ENCODE measurements around the gene NINJ2. TPM values are rescaled to one million over a fixed set of nuclear protein-coding genes. Genes with fewer than 3 reads are reported as not detected.

Gene NINJ2
- total RNA-seq, 1 donor from 2014 or later: not detected

DNA sequence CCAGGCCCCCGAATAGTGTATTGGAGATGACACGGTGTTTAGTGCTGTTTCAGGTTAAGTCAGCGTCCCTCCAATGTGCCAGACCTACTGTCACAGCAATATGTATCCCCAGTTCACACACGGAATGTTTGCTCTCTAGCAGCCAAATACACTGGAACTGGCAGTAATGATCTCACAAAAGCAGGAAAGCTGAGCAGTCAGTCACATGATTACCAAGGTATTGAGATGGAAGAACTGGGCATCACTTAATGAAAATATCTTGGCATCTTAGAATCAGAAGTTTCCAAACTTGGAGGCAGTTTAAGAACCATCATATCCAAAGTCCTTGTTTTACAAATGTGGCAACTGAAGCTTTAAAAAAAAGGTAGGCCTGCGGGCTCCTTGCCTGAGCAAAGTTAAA is 23.3 kb downstream of the NINJ2 start:
- no peak overlapping the region for H3K4me3 ChIP-seq (ENCODE audit: low read depth, low read length)
- H3K27me3 ChIP-seq (ENCODE audit: control insufficient read depth, insufficient read depth, low read length): no peaks in the 10 kb centered on the region
- H3K36me3 ChIP-seq (ENCODE audit: control insufficient read depth, insufficient read depth, low read length): no peaks in the 10 kb centered on the region
- DNase-seq (ENCODE audit: low read depth): no peak
- TF ChIP-seq CTCF (IDR thresholded peaks at IDR 0.05; ENCODE audit: insufficient read depth, low read length, poor library complexity, severe bottlenecking): no peak

GRCh38 chr12:639566-639965 is 23.7 kb downstream of the NINJ2 start:
- DNase-seq (ENCODE audit: low read depth): no peak
- H3K4me3 ChIP-seq (ENCODE audit: low read depth, low read length): no peak overlapping the region

GRCh38 chr12:638953-639557 is 24.2 kb downstream of the NINJ2 start:
- Histone ChIP-seq H3K4me3 (ENCODE audit: low read depth, low read length) (no peak overlapping the region), H3K36me3 (ENCODE audit: control insufficient read depth, insufficient read depth, low read length) (no peaks in the 10 kb centered on the region), H3K27me3 (ENCODE audit: control insufficient read depth, insufficient read depth, low read length) (no peaks in the 10 kb centered on the region)
- TF ChIP-seq CTCF (IDR thresholded peaks at IDR 0.05; ENCODE audit: insufficient read depth, low read length, poor library complexity, severe bottlenecking): no peak
- no peak for DNase-seq (ENCODE audit: low read depth)

More at GRCh38 chr12:639566-639965, 23.7 kb downstream of the NINJ2 start:
- Histone ChIP-seq H3K36me3 (ENCODE audit: control insufficient read depth, insufficient read depth, low read length) (no peaks in the 10 kb centered on the region), H3K27me3 (ENCODE audit: control insufficient read depth, insufficient read depth, low read length) (no peaks in the 10 kb centered on the region)
- no peak for TF ChIP-seq CTCF (IDR thresholded peaks at IDR 0.05; ENCODE audit: insufficient read depth, low read length, poor library complexity, severe bottlenecking)

DNA sequence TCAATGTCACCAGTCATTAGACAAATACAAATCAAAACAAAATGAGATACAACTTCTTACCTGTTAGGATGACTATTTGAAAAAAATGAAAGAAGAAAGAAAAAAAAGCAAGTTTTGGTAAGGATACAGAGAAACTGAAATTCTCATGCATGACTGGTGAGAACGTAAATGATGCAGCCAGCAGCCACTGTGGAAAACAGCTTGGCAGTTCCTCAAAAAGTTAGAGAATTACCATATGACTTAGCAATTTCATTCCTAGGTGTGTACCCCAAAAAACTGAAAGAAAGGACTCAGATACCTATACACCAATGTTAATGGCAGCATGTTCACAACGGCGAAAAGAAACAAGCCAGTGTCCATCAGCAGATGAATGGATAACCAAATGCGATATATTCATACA is 26.6 kb downstream of the NINJ2 start:
- Histone ChIP-seq H3K4me3 (ENCODE audit: low read depth, low read length) (no peak overlapping the region), H3K27me3 (ENCODE audit: control insufficient read depth, insufficient read depth, low read length) (no peaks in the 10 kb centered on the region), H3K36me3 (ENCODE audit: control insufficient read depth, insufficient read depth, low read length) (no peaks in the 10 kb centered on the region)
- TF ChIP-seq CTCF (IDR thresholded peaks at IDR 0.05; ENCODE audit: insufficient read depth, low read length, poor library complexity, severe bottlenecking): no peak
- DNase-seq (ENCODE audit: low read depth): no peak

DNA sequence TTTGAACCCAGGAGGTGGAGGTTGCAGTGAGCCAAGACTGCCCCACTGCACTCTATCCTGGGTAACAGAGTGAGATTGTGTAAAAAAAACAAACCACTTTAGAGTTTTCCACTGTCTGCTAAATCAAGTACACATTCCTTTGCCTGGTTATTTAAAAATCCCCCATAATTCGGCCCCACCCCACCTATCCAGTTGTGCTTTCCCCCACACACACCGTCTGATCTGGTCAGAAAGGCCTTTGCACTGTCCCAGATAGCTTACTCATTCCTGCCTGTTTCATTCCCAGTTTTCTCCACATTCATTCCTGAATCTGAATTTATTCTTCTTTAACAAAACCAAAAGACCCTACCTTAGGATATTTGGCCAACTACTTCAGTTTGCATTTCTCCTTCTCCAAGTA is 29.5 kb downstream of the NINJ2 start:
- H3K36me3 ChIP-seq (ENCODE audit: control insufficient read depth, insufficient read depth, low read length): no peaks in the 10 kb centered on the region
- no peak for DNase-seq (ENCODE audit: low read depth)

More for the DNA sequence above, 29.5 kb downstream of the NINJ2 start:
- Histone ChIP-seq H3K4me3 (ENCODE audit: low read depth, low read length) (no peak overlapping the region), H3K27me3 (ENCODE audit: control insufficient read depth, insufficient read depth, low read length) (no peaks in the 10 kb centered on the region)
- TF ChIP-seq CTCF (IDR thresholded peaks at IDR 0.05; ENCODE audit: insufficient read depth, low read length, poor library complexity, severe bottlenecking): no peak

All from kidney epithelial cell (primary cell).